Activated T-helper 1 cell treated with anti-CD3 and anti-CD28 coated beads, Interleukin-2, amount 50 U/mL, for 16 hours (primary cell): Measurements from ENCODE around the gene KANK3.
"Not testable (repeated sequence)": the region's sequence is repeated elsewhere in the genome, so short reads cannot be mapped to it uniquely, and the experiment has no call there.

ENCODE experiments used
- DNase-seq, 2 donors: peaks; one replicate each; pipeline ENCODE4 v3.0.0-alpha.2; 2020; ENCODE audit warnings: low read depth in 1 of 2, low spot score in 1 of 2

Gene KANK3

GRCh38 chr19:8342684-8343482 lies at the start of gene KANK3:
TSS of gene KANK3 (minus strand) at chr19:8343262. CDS start at chr19:8337828, 5,434 bp downstream.
- peak; percentile 80 to 86 for DNase-seq

- no peak for DNase-seq
These were observed 49.0 kb upstream of the KANK3 start for GRCh38 chr19:8392017-8392591.

- no peak for DNase-seq
These were observed 48.3 kb upstream of the KANK3 start for GRCh38 chr19:8391198-8392016.

- DNase-seq = peak; percentile 81 to 85
These were observed 47.5 kb upstream of the KANK3 start for GRCh38 chr19:8390617-8390981.

GRCh38 chr19:8389891-8390616 lies 47.0 kb upstream of the KANK3 start, which contains the start of gene RAB11B:
TSS of gene RAB11B (plus strand) at chr19:8390360. CDS start at chr19:8390417, 57 bp downstream.
- DNase-seq = peak; percentile 95

GRCh38 chr19:8388612-8388958 lies 45.5 kb upstream of the KANK3 start:
- no peak for DNase-seq

GRCh38 chr19:8387688-8388611 lies 44.9 kb upstream of the KANK3 start:
- DNase-seq = no peak

GRCh38 chr19:8386990-8387389 lies 43.9 kb upstream of the KANK3 start:
- no peak for DNase-seq

GRCh38 chr19:8386419-8386818 lies 43.4 kb upstream of the KANK3 start:
- DNase-seq = not testable (repeated sequence)

GRCh38 chr19:8385566-8385965 lies 42.5 kb upstream of the KANK3 start:
- DNase-seq = not testable (repeated sequence)

GRCh38 chr19:8385103-8385502 lies 42.0 kb upstream of the KANK3 start:
- DNase-seq = not testable (repeated sequence)

GRCh38 chr19:8384569-8384968 lies 41.5 kb upstream of the KANK3 start:
- DNase-seq = not testable (repeated sequence)

GRCh38 chr19:8379156-8379891 lies 36.3 kb upstream of the KANK3 start:
- DNase-seq = not testable (repeated sequence)

GRCh38 chr19:8377598-8377997 lies 34.5 kb upstream of the KANK3 start:
- no peak for DNase-seq

- not testable (repeated sequence) for DNase-seq
These were observed 33.4 kb upstream of the KANK3 start for GRCh38 chr19:8376373-8376974.

GRCh38 chr19:8375766-8376165 lies 32.7 kb upstream of the KANK3 start:
- not testable (repeated sequence) for DNase-seq

- no peak for DNase-seq
These were observed 31.1 kb upstream of the KANK3 start for GRCh38 chr19:8373867-8374813.
